ENCODE measurements around the gene LEUTX.

Gene LEUTX

DNA sequence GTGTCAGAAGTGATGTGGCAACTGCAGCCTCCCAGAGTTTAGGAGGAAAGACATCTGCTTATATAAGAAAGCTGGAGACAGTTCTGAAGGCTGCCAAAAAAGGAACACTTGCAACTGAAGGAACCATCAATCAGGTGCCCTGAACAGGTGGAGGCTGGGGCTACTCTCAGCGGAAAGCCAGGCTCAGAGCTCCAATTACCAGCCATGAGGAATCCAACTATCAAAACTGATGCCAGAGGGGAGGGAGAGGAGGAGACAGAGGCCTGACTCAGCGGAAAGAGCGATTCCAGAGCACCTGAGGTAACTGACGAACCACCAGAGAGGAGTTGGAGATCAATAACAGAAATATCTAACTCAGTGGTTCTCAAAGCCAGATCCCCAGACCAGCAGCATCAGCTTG lies 24.3 kb downstream of the LEUTX start:
- no peak for TF ChIP-seq CEBPB (IDR thresholded peaks at IDR 0.05)
- TF ChIP-seq, protein P1, sequence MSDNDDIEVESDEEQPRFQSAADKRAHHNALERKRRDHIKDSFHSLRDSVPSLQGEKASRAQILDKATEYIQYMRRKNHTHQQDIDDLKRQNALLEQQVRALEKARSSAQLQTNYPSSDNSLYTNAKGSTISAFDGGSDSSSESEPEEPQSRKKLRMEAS (IDR thresholded peaks at IDR 0.05): no peak
- TF ChIP-seq RAD21 (IDR thresholded peaks at IDR 0.05; ENCODE audit: low read depth): no peak
- no peak for TF ChIP-seq YY1 (IDR thresholded peaks at IDR 0.05; ENCODE audit: low read depth)
- no peak for TF ChIP-seq FOXM1 (IDR thresholded peaks at IDR 0.05; ENCODE audit: borderline replicate concordance, low read depth)
- no peak for TF ChIP-seq EP300 (IDR thresholded peaks at IDR 0.05; ENCODE audit: borderline replicate concordance)
- TF ChIP-seq ZBTB7A (IDR thresholded peaks at IDR 0.05; ENCODE audit: low read depth): no peak
- TF ChIP-seq, protein P2, sequence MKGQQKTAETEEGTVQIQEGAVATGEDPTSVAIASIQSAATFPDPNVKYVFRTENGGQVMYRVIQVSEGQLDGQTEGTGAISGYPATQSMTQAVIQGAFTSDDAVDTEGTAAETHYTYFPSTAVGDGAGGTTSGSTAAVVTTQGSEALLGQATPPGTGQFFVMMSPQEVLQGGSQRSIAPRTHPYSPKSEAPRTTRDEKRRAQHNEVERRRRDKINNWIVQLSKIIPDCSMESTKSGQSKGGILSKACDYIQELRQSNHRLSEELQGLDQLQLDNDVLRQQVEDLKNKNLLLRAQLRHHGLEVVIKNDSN (IDR thresholded peaks at IDR 0.05): no peak
- no peak for TF ChIP-seq EGR1 (IDR thresholded peaks at IDR 0.05)
- TF ChIP-seq TEAD4 (IDR thresholded peaks at IDR 0.05): no peak
- no peak for TF ChIP-seq CREB1 (IDR thresholded peaks at IDR 0.05; ENCODE audit: low read depth)
- TF ChIP-seq TCF12 (IDR thresholded peaks at IDR 0.05; ENCODE audit: low read depth): no peak
- TF ChIP-seq, protein P3, sequence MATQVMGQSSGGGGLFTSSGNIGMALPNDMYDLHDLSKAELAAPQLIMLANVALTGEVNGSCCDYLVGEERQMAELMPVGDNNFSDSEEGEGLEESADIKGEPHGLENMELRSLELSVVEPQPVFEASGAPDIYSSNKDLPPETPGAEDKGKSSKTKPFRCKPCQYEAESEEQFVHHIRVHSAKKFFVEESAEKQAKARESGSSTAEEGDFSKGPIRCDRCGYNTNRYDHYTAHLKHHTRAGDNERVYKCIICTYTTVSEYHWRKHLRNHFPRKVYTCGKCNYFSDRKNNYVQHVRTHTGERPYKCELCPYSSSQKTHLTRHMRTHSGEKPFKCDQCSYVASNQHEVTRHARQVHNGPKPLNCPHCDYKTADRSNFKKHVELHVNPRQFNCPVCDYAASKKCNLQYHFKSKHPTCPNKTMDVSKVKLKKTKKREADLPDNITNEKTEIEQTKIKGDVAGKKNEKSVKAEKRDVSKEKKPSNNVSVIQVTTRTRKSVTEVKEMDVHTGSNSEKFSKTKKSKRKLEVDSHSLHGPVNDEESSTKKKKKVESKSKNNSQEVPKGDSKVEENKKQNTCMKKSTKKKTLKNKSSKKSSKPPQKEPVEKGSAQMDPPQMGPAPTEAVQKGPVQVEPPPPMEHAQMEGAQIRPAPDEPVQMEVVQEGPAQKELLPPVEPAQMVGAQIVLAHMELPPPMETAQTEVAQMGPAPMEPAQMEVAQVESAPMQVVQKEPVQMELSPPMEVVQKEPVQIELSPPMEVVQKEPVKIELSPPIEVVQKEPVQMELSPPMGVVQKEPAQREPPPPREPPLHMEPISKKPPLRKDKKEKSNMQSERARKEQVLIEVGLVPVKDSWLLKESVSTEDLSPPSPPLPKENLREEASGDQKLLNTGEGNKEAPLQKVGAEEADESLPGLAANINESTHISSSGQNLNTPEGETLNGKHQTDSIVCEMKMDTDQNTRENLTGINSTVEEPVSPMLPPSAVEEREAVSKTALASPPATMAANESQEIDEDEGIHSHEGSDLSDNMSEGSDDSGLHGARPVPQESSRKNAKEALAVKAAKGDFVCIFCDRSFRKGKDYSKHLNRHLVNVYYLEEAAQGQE (IDR thresholded peaks at IDR 0.05; ENCODE audit: low read depth): no peak

DNA sequence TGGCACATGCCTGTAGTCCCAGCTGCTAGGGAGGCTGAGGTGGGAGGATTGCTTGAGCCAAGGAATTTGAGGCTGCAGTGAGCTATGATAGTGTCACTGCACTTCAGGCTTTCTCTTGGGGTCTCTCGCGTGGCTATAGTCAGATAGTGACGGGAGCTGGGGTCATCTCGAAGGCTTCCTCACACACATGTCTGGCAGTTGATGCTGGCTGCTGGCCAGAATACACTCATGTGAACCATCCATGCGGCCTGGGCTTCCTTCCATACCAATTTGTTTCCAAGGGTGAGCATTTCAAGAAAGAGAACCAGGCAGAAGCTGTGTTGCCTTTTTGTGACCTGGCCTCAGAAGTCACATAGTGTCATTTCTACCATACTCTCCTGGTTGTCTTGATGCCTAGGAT lies 26.4 kb downstream of the LEUTX start:
- TF ChIP-seq TAF1 (IDR thresholded peaks at IDR 0.05; ENCODE audit: low read depth) (no peak), EP300 (IDR thresholded peaks at IDR 0.05; ENCODE audit: borderline replicate concordance) (no peak), EGR1 (IDR thresholded peaks at IDR 0.05) (no peak)
- TF ChIP-seq, protein P3 (IDR thresholded peaks at IDR 0.05; ENCODE audit: low read depth): no peak
- TF ChIP-seq, protein P1 (IDR thresholded peaks at IDR 0.05): no peak
- TF ChIP-seq, protein P2 (IDR thresholded peaks at IDR 0.05): no peak

DNA sequence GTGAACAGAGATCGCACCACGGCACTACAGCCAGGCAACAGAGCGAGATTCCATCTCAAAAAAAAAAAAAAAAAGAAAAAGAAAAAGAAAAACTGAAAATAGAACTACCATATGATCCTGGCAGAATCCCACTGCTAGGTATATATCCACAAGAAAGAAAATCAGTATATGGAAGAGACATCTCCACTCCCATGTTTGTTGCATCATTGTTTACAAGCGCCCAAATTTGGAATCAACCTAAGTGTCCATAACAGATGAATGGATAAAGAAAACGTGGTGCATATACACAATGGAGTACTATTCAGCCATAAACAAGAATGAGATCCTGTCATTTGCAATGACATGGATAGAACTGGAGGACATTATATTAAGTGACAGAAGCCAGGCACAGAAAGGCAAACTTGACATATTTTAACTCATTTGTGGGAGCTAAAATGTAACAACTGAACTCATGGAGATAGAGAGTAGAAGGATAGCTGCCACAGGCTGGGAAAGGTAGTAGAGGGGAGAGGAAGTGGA lies 29.3 kb downstream of the LEUTX start:
- TF ChIP-seq, protein P3 (IDR thresholded peaks at IDR 0.05; ENCODE audit: low read depth): no peak
- TF ChIP-seq EGR1 (IDR thresholded peaks at IDR 0.05) (no peak), TAF1 (IDR thresholded peaks at IDR 0.05; ENCODE audit: low read depth) (no peak), TEAD4 (IDR thresholded peaks at IDR 0.05) (no peak), RAD21 (IDR thresholded peaks at IDR 0.05; ENCODE audit: low read depth) (no peak), FOXM1 (IDR thresholded peaks at IDR 0.05; ENCODE audit: borderline replicate concordance, low read depth) (no peak), TCF12 (IDR thresholded peaks at IDR 0.05; ENCODE audit: low read depth) (no peak), CEBPB (IDR thresholded peaks at IDR 0.05) (no peak), EP300 (IDR thresholded peaks at IDR 0.05; ENCODE audit: borderline replicate concordance) (no peak)

DNA sequence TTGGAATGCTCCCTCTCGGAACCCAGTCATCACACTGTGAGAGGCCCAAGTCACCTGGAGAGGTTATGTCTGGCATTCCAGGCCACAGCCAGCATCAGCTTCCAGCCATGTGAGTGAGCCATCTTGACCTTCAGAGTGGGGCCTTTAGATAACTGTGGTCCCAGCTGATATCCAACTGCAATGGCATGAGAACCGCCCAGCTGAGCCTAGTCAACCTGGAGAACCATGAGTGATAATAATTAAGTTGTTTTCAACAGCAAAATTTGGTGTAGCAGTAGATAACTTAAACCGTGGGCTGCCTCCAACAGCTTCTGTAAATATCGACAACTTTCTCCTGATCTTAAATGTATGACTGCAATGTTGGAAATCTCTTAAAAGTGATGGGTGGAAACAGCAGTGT lies 30.7 kb downstream of the LEUTX start:
- TF ChIP-seq NFIC (IDR thresholded peaks at IDR 0.05) (no peak), FOXM1 (IDR thresholded peaks at IDR 0.05; ENCODE audit: borderline replicate concordance, low read depth) (no peak), ZBTB7A (IDR thresholded peaks at IDR 0.05; ENCODE audit: low read depth) (no peak), EGR1 (IDR thresholded peaks at IDR 0.05) (no peak), CREB1 (IDR thresholded peaks at IDR 0.05; ENCODE audit: low read depth) (no peak), TCF12 (IDR thresholded peaks at IDR 0.05; ENCODE audit: low read depth) (no peak), EP300 (IDR thresholded peaks at IDR 0.05; ENCODE audit: borderline replicate concordance) (no peak), RAD21 (IDR thresholded peaks at IDR 0.05; ENCODE audit: low read depth) (no peak), YY1 (IDR thresholded peaks at IDR 0.05; ENCODE audit: low read depth) (no peak), CEBPB (IDR thresholded peaks at IDR 0.05) (no peak), TEAD4 (IDR thresholded peaks at IDR 0.05) (no peak), TAF1 (IDR thresholded peaks at IDR 0.05; ENCODE audit: low read depth) (no peak)
- TF ChIP-seq, protein P1 (IDR thresholded peaks at IDR 0.05): no peak
- TF ChIP-seq, protein P2 (IDR thresholded peaks at IDR 0.05): no peak
- TF ChIP-seq, protein P3 (IDR thresholded peaks at IDR 0.05; ENCODE audit: low read depth): no peak
